GM10248 (cell line): ENCODE data around the gene UBP1.

ENCODE experiments used
- CTCF ChIA-PET: fragments of 300-600 bp; sonication (Branson Sonifier 250); formaldehyde crosslinking; extraction: SDS; loops from one replicate; lab custom pipeline; 2021; ENCODE audit warnings: antibody characterized with exemption; lab: Yijun Ruan, JAX
- POLR2A ChIA-PET: fragments of 350-650 bp; sonication (Branson Sonifier 250); formaldehyde crosslinking; extraction: SDS; loops from one replicate; lab custom pipeline; 2020; ENCODE audit warnings: antibody characterized with exemption; lab: Yijun Ruan, JAX
- DNase-seq: peaks from one replicate; pipeline ENCODE4 v3.0.0; 2012; ENCODE audit errors: extremely low spot score
- TF ChIP-seq, protein P1 (sequence below): IDR thresholded peaks from 2 replicates; pipeline ENCODE4 v1.5.1; 2012; ENCODE audit warnings: mild to moderate bottlenecking, low read depth; ENCODE audit errors: extremely low read depth, missing control alignments, control extremely low read depth

The UBP1 gene

DNA sequence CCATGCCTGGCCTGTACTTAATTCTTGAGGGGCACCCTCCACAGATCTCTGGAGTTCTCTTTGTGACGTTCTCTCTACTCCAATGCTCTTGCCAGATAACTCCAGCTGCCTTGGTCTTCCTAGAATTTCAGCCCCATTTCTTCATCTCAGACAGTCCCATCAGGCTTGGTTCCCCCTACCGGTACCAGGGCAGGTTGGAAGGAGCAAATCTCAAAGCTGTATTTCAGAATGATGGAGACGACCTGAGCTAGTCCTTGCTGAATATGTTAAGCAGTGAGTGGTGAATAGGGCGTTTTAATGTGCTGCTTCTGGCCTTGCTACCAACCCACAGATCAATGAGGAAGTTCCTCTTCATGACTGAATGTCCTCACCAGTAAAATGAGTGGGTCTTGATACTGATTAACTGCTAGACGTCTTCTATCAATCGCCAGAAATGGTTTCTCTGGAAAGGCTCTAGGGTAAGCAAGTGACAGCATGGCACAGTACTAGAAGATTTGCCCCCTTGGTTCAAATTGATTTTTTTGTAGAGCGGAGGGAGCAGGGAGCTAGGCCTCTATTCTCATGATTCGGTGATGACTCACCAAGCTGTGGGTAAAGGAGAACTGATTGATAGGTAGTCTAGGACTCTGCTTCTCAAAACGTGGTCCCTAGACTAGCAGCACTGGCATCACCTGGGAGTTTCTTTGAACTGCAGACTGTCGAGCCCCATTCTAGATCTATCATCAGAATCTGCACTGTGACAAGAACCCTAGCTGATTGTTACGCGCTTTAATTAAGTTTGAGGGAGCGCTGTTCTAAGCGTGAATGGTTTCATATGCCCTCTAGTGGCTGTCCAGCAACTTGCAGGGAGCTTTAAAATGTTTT lies 67.8 kb downstream of the UBP1 start:
- DNase-seq = peak; percentile 56
- POLR2A ChIA-PET = no interaction called here
- TF ChIP-seq, protein P1, sequence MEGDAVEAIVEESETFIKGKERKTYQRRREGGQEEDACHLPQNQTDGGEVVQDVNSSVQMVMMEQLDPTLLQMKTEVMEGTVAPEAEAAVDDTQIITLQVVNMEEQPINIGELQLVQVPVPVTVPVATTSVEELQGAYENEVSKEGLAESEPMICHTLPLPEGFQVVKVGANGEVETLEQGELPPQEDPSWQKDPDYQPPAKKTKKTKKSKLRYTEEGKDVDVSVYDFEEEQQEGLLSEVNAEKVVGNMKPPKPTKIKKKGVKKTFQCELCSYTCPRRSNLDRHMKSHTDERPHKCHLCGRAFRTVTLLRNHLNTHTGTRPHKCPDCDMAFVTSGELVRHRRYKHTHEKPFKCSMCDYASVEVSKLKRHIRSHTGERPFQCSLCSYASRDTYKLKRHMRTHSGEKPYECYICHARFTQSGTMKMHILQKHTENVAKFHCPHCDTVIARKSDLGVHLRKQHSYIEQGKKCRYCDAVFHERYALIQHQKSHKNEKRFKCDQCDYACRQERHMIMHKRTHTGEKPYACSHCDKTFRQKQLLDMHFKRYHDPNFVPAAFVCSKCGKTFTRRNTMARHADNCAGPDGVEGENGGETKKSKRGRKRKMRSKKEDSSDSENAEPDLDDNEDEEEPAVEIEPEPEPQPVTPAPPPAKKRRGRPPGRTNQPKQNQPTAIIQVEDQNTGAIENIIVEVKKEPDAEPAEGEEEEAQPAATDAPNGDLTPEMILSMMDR = peak; percentile 85
- CTCF ChIA-PET = interaction anchor here (0.6 to 3.3 kb wide), 49 partner anchors 9 to 520 kb away, joined by 3 to 108 read pairs (median 4); partner anchors contain the start of genes CCR4 and PDCD6IP

DNA sequence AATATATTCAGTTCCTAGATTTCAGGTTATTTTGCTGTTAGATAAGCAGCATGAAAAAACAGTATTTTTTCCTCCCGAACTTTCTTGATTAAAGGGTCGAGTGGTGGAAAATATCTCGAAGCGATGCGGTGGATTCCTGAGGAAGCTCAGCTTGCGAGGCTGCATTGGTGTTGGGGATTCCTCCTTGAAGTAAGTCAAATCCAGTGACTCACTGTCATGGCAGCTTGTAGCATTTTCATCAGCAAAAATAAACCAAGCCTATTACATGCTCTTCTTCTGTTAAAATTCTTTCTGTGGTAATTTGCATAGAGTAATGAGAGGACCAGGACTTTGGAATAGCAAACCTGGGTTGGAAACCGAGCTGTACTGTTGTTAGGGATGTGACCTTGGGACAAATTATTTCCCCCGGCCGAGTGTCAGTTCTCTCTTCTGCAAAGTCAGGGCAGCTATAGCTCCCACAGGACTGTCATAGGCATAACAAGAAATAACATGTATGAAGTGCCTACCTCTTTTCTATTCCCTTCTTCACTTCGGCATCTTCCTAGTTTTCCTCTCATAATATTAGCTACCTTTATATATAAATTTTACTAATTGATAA lies 75.6 kb downstream of the UBP1 start:
- no peak for DNase-seq
- CTCF ChIA-PET = interaction anchor here (0.9 to 3.3 kb wide), 4 partner anchors 9 to 819 kb away, joined by 3 to 27 read pairs (median 8); no protein-coding TSS in a partner anchor
- TF ChIP-seq, protein P1 = no peak
- POLR2A ChIA-PET = no interaction called here

DNA sequence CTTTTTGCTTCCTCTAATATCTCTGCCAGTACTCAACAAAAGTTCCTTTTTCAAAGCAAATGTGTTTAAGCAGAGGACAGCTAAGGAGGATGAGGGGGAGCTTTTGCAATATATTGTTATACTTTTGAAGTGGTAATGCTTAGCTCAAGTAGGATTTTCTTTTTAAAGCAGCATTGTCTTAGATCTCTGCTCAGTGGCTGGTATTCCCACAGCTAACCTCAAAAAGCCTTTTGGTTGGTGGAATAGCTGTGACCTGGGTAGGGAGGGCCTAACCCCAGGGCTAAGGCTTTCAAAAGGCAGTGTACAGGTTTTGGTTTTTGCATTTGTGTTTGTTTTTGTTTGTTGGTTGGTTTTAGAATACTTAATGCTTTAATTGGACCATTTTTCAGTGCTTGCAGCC lies 76.1 kb downstream of the UBP1 start:
- TF ChIP-seq, protein P1 = no peak
- ChIA-PET POLR2A (no interaction called here), CTCF (interaction anchor here (1.0 to 3.3 kb wide), 4 partner anchors 9 to 233 kb away, joined by 3 to 27 read pairs (median 8); no protein-coding TSS in a partner anchor)
- no peak for DNase-seq

DNA sequence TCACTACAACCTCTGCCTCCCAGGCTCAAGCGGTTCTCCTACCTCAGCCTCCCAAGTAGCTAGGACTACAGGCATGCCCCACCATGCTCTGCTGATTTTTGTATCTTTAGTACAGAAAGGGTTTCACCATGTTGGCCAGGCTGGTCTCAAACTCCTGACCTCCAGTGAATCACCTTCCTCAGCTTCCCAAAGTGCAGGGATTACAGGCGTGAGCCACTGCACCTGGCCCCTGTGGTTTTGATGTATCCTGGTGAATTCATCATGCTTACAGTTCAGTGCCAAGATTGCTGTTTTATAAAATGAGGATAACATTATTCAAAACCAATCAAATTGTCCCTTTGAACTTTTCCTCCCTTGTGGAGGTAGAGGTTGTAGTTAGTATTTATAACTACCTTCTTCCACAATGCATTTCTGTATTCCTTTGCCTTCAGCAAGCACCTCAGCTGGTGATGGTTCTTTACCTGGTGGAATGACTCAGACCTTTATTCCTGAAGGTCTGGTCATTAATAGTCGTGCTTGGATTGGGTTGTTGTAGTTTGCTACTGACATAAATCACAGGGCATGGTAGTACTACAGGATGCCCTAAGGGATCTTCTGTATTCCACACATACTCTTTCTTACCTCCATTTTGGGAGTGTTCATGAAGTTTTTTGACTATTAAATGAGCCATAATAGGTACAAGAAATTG lies 76.9 kb downstream of the UBP1 start:
- POLR2A ChIA-PET = no interaction called here
- TF ChIP-seq, protein P1 = no peak
- CTCF ChIA-PET = interaction anchor here (1.0 to 3.3 kb wide), 4 partner anchors 8 to 232 kb away, joined by 3 to 27 read pairs (median 8); no protein-coding TSS in a partner anchor
- no peak for DNase-seq

DNA sequence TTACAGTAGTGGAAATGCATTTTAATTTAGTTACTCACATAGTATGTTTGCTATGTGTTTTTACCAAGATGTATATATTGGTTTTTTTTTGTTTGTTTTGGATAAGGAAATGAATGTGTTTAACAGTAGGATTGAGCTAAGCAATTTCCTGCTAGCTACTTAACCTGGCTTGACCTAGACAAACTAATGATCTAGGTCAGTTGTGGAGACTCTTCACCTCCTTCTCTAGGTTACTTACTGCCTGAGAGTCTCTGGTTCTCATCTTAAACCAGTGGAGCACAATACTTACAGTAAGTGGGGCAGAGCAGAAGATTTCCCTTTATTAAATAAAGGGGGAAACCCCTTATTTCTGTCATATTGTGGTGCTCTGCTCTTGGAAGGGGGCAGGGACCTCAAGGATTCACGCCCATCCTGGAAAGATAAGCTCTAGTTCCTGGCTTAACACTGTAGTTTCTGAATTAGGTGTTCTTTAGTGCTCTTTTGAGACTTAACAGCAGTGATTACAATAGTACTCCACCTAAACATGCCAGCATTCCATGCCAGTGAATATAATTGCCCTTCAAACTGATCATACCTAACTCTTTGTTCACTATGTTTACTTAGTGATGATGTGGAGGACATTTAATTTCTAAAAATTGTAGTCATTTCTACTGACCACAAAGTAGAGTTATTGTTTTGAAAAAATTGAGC lies 79.9 kb downstream of the UBP1 start:
- ChIA-PET POLR2A (no interaction called here), CTCF (interaction anchor here (2.2 to 6.6 kb wide), 2 partner anchors 12 to 229 kb away, joined by 7 to 32 read pairs; no protein-coding TSS in a partner anchor)
- no peak for DNase-seq
- TF ChIP-seq, protein P1 = no peak

DNA sequence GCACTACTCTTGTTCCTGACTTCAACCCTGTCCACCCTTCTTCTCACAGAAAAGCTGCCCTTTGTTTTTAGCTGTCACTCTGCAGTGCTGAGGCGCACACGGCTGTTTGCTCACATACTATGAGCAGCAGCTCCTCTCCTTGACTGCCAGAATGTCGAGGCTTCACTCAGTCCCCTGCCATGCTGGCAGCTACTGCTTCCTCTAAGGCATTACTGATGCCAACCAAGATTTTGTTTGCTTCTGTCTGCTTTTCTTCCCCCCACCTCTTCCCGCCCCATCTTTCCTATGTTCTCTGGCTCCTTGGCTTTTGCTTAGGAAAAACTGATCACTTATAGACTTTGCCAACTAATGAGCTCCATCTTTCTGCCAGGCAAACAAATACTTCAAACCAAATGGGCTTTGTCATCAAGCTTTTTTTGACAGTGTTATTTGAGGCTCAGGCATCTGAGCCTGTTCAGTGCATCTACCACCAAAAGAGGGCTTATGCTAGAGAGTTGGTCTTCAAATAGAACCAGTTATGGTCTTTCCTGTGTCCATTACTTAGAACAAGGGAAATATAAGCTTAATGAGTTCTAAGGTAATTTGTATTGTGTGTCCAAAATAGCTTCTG lies 81.9 kb downstream of the UBP1 start:
- TF ChIP-seq, protein P1 = no peak
- no peak for DNase-seq
- ChIA-PET CTCF (interaction anchor here (1.2 to 6.6 kb wide), 3 partner anchors 15 to 411 kb away, joined by 3 to 32 read pairs (median 7); no protein-coding TSS in a partner anchor), POLR2A (no interaction called here)
